Measurements from ENCODE around the gene MTMR11.

GRCh38 chr1:149942885-149943284 lies 6.2 kb upstream of the MTMR11 start:
- TF ChIP-seq CTCF (IDR thresholded peaks at IDR 0.05 in 2 of 3, conservative IDR thresholded peaks at IDR 0.05 in 1 of 3; ENCODE audit: control insufficient read depth in 2 of 3, extremely low read depth in 1 of 3, insufficient read depth in 1 of 3, low read depth in 3 of 3, low read length in 3 of 3) (no peak), IKZF1 (conservative IDR thresholded peaks at IDR 0.05) (no peak), IRF5 (IDR thresholded peaks at IDR 0.05; ENCODE audit: borderline replicate concordance) (no peak), CREB1 (IDR thresholded peaks at IDR 0.05; ENCODE audit: low read depth) (no peak), HDGF (IDR thresholded peaks at IDR 0.05) (no peak), ZBTB40 (IDR thresholded peaks at IDR 0.05; ENCODE audit: borderline replicate concordance) (no peak)

All from GM12878 (cell line).